ENCODE results near the gene DLEC1.
"Not testable (repeated sequence)": the region's sequence is repeated elsewhere in the genome, so short reads cannot be mapped to it uniquely, and the experiment has no call there.

Gene DLEC1

GRCh38 chr3:38046821-38047220 lies 7.8 kb downstream of the DLEC1 start:
- DNase-seq, result no peak

- no peak for DNase-seq
These were observed 8.9 kb downstream of the DLEC1 start for GRCh38 chr3:38047896-38048295.

GRCh38 chr3:38049358-38050126 lies 10.5 kb downstream of the DLEC1 start:
- no peak for DNase-seq

- no peak for DNase-seq
These were observed 12.1 kb downstream of the DLEC1 start for GRCh38 chr3:38051131-38051530.

GRCh38 chr3:38053286-38053685 lies 14.3 kb downstream of the DLEC1 start:
- not testable (repeated sequence) for DNase-seq

GRCh38 chr3:38053813-38054498 lies 14.9 kb downstream of the DLEC1 start:
- DNase-seq, result not testable (repeated sequence)

- no peak for DNase-seq
These were observed 15.5 kb downstream of the DLEC1 start for GRCh38 chr3:38054499-38055001.

- DNase-seq, result no peak
These were observed 20.1 kb downstream of the DLEC1 start for GRCh38 chr3:38059148-38059547.

- DNase-seq, result no peak
These were observed 20.6 kb downstream of the DLEC1 start for GRCh38 chr3:38059591-38059990.

GRCh38 chr3:38062809-38063208 lies 23.8 kb downstream of the DLEC1 start:
- DNase-seq, result no peak

- not testable (repeated sequence) for DNase-seq
These were observed 25.4 kb downstream of the DLEC1 start for GRCh38 chr3:38064453-38064852.

- no peak for DNase-seq
These were observed 28.7 kb downstream of the DLEC1 start for GRCh38 chr3:38067508-38068233.

- DNase-seq, result no peak
These were observed 31.0 kb downstream of the DLEC1 start for GRCh38 chr3:38070013-38070412.

- DNase-seq, result not testable (repeated sequence)
These were observed 38.1 kb downstream of the DLEC1 start for GRCh38 chr3:38077073-38077472.

GRCh38 chr3:38082296-38082695 lies 43.3 kb downstream of the DLEC1 start:
- DNase-seq, result not testable (repeated sequence)

GRCh38 chr3:38083254-38083653 lies 44.2 kb downstream of the DLEC1 start:
- not testable (repeated sequence) for DNase-seq

- DNase-seq, result no peak
These were observed 44.9 kb downstream of the DLEC1 start for GRCh38 chr3:38083871-38084333.

GRCh38 chr3:38084334-38085310 lies 45.6 kb downstream of the DLEC1 start:
- peak; percentile 37 for DNase-seq

- DNase-seq, result no peak
These were observed 46.4 kb downstream of the DLEC1 start for GRCh38 chr3:38085311-38085942.

- DNase-seq, result no peak
These were observed 46.9 kb downstream of the DLEC1 start for GRCh38 chr3:38085943-38086324.

GRCh38 chr3:38086496-38086895 lies 47.5 kb downstream of the DLEC1 start:
- DNase-seq, result no peak

GRCh38 chr3:38087278-38087677 lies 48.3 kb downstream of the DLEC1 start:
- not testable (repeated sequence) for DNase-seq
